GM12891 (cell line): Measurements from ENCODE around the gene TAS2R20.

Experiments
- DNase-seq: peaks from one replicate; pipeline ENCODE4 v3.0.0; 2011; ENCODE audit warnings: low spot score; ENCODE audit not compliant: insufficient read length
- FAIRE-seq: peaks from 2 replicates; lab custom pipeline; 2011; peaks lifted over from hg19 to GRCh38; lab: Jason Lieb, UNC
- PAX5 ChIP-seq: IDR thresholded peaks from 2 replicates; pipeline ENCODE4 v1.6.1; 2011; ENCODE audit warnings: low read length, moderate library complexity, mild to moderate bottlenecking; ENCODE audit not compliant: insufficient read depth, severe bottlenecking
- POLR2A ChIP-seq: IDR thresholded peaks from 2 replicates; pipeline ENCODE4 v1.6.1; 2011; ENCODE audit warnings: low read depth, low read length, control low read depth
- POLR2AphosphoS5 ChIP-seq: IDR thresholded peaks from 2 replicates; pipeline ENCODE4 v1.6.1; 2011; ENCODE audit warnings: low read depth, low read length, control low read depth
- POU2F2 ChIP-seq: IDR thresholded peaks from 2 replicates; pipeline ENCODE4 v1.6.1; 2011; ENCODE audit warnings: low read depth, mild to moderate bottlenecking, control low read depth, low read length, moderate library complexity
- SPI1 ChIP-seq: IDR thresholded peaks from 2 replicates; pipeline ENCODE4 v1.6.1; 2011; ENCODE audit warnings: low read depth, low read length, control low read depth
- TAF1 ChIP-seq: IDR thresholded peaks from 2 replicates; pipeline ENCODE4 v1.6.1; 2011; ENCODE audit warnings: low read depth, low read length, control low read depth

TAS2R20 gene

DNA sequence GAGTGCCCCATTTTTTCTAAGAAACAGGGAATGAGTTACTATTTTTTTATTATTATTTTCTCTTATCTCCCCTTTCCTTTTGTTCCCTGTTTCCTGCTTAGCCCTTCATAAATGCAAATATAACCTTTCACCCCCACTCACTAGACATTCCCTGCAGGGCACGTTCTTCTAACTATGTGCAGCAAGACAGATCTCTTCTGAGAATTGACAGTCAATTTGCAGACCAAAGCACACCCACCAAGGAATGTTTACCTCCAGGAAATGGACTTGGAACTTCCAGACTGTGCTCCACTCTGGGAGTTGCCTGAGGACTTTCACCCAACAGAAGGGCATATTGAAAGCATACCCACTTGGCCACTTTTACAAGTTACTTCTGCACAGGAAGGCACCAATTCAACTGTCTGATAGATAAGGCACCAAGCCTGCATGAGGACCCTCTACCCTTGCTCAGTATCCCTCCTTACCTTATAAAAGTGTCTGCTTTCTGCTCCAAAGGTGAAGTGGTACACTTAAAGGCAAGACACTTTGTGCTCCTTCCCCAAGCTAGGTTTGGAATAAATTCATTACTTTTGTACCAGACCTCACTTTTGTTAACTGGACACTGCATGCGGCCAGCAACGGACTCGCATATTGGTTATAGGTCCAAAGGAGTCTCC, 17.8 kb upstream of the TAS2R20 start:
- FAIRE-seq (no peak), DNase-seq (no peak)
- TF ChIP-seq POU2F2 (no peak), SPI1 (no peak), POLR2A (no peak), POLR2AphosphoS5 (no peak), TAF1 (no peak), PAX5 (no peak)

DNA sequence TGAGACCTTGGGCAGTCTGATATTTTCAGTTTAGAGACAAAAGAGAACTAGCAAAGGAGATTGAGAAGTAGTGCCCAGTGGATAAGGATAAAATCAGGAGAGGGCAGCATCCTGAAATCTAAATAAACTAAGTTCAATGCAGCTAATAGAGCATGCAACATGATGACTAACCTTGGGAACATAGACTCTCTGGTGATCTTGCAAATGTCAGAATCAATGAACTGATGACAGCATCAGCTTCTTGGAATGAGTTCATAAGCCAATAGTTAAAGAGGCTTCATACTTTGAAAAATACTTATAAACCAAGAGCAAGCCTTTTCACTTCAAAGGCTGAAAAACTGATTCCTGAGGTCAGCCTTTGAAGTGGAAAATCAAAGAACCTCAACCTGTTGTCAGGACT, 16.1 kb upstream of the TAS2R20 start:
- TF ChIP-seq TAF1: no peak
- no peak for TF ChIP-seq PAX5
- no peak for TF ChIP-seq POU2F2
- no peak for TF ChIP-seq POLR2AphosphoS5
- TF ChIP-seq SPI1: no peak
- no peak for TF ChIP-seq POLR2A
- no peak for FAIRE-seq
- DNase-seq: no peak

DNA sequence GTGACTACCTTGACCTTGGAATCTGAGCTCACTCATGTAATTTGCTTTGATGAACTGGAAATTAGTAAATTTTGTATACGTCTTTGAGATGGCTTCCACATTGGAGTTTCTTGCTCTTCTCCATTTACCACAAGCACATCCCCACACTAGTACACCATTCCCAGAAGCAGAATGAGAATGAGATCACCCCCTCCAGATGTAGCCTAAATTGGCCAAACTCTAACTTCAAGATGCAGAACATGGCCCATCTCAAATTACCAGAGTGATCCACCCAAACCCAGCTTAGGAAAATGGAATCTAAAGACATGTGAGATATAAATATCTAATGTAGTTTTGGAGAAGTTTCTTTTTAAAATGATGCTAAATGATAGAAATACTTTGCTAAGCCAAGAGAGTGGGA, 9.5 kb upstream of the TAS2R20 start:
- TF ChIP-seq PAX5 (no peak), TAF1 (no peak), POU2F2 (no peak), POLR2AphosphoS5 (no peak), POLR2A (no peak)
- DNase-seq (no peak), FAIRE-seq (no peak)

GRCh38 chr12:10994307-10994706, 3.8 kb downstream of the TAS2R20 start:
- TF ChIP-seq POU2F2 (no peak), SPI1 (no peak), TAF1 (no peak), POLR2AphosphoS5 (no peak), PAX5 (no peak), POLR2A (no peak)

DNA sequence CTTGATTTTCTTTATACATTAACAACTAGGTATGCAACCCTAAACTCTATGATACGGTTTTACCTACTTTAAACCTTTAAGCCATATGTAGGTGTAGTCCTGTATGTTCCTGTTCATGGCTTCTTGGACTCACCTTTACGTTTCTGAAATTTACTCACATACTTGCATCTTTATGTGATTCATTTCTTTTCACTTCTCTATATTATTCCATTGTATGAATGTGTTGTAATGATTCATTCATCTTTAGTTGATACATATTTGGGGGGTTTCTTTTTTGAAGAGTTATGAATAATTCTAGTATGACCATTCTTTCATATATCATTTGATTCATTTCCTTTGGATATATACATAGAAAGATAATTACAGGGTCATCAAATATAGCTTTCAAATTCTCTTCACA, 9.0 kb downstream of the TAS2R20 start:
- FAIRE-seq (no peak), DNase-seq (no peak)

More at GRCh38 chr12:10994307-10994706, 3.8 kb downstream of the TAS2R20 start:
- DNase-seq: no peak
- no peak for FAIRE-seq

DNA sequence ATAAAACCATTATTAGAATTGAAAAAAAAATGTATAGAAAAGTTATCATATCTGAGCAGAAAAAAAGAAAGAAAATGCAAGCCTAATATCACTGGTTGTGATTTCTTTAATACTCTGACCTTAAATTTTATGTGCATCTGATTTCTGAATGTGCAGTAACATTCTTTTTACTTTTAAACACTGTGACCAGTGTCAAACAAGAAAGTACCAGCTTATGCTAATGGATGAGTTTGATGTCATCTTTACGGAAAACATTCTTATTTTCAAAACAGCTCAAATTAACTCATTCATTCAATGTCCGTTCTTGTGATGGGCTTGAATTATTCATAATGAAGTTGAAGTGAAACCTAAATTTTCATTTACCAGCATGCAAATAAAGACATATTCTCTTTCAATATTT, 11.3 kb downstream of the TAS2R20 start, which contains the start of gene TAS2R50:
TSS of gene TAS2R50 (minus strand) at position 101 of the 400 bp plus-strand sequence. CDS start at position 49, 52 bp downstream.
- FAIRE-seq: no peak
- no peak for TF ChIP-seq POLR2AphosphoS5
- no peak for TF ChIP-seq SPI1
- no peak for TF ChIP-seq PAX5

More for the DNA sequence above, 9.0 kb downstream of the TAS2R20 start:
- no peak for TF ChIP-seq SPI1
- no peak for TF ChIP-seq TAF1
- no peak for TF ChIP-seq POLR2A
- no peak for TF ChIP-seq POU2F2
- TF ChIP-seq PAX5: no peak
- no peak for TF ChIP-seq POLR2AphosphoS5

DNA sequence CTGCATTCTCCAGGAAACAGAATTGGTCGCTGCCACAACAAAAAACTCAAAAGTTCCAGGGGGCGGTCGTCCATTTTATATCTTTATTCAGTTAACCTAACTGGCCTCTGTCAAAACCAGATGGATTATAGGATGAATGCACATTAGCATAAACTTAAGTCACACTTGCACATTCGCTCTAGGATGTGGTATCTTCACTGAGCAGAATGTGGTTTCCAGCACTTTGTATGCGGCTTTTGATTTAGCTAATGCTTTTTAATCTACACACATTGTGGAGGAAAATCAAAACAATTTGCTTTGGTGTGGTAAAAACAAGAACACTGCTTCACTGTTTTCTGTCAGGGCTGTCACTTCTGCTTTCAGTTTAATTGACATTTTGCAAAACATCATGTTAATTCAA, 15.9 kb downstream of the TAS2R20 start:
- TF ChIP-seq SPI1: peak; percentile 45; the same call in 1 of the 2 replicates
- TF ChIP-seq POLR2AphosphoS5: no peak
- DNase-seq (no peak), FAIRE-seq (no peak)

More for the DNA sequence above, 11.3 kb downstream of the TAS2R20 start, which contains the start of gene TAS2R50:
- DNase-seq: no peak

DNA sequence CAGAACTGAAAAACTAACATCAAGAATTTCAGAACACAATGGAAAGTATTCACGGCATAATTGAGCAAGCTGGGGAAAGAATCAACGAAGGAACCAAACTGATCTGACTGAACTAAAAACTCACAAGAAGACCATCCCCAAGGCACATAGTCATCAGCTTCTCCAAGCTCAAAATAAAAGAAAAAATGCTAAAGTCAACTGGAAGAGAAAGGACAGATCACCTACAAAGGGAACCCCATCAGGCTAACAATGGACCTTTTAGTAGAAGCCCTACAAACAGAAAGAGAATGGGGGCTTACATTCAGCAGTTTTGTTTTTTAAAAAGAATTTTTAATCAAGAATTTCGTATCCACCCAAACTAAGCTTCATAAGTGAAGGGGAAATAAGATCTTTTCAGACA, 23.1 kb downstream of the TAS2R20 start:
- no peak for FAIRE-seq

DNA sequence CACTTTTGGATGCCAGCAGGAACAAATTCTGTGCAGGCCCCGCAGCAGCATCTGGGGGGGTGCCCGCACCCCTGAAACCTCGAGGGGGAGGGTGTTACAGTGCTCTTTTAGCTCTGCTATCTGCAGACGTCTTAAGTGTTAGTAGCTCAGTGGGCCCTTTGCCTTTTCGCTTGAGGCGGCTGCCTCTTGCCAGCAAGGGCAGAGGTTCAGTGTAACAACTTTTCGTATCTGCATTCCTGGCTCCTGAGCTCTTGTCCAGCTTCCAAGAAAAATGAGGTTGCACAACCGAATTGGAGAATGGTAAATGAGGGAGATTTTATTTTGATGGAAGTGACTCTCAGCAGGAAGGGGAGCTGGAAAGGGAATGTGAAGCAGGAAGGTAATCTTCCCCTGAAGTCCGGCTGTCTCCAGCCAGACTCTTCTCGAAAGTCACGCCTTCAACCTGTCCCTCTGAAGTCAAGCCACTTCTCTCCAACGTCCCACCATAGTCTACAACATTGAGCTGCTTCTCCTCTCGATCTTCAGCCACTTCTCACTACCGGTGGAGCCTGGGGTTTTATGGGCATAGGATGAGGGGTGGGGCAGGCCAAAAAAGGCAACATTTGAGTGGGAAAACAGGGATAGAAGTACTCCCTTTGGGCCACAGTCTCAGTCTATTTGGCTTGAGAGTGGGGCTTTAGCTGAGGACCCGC, 29.2 kb downstream of the TAS2R20 start:
- no peak for DNase-seq
- FAIRE-seq: no peak
- TF ChIP-seq POLR2AphosphoS5 (no peak), POLR2A (no peak), POU2F2 (no peak), PAX5 (no peak), SPI1 (no peak), TAF1 (no peak)

More for the DNA sequence above, 23.1 kb downstream of the TAS2R20 start:
- TF ChIP-seq POLR2A: no peak
- no peak for TF ChIP-seq TAF1
- TF ChIP-seq POLR2AphosphoS5: no peak
- no peak for TF ChIP-seq SPI1
- TF ChIP-seq PAX5: no peak
- TF ChIP-seq POU2F2: no peak
- no peak for DNase-seq

- DNase-seq (no peak), FAIRE-seq (no peak)
- no peak for TF ChIP-seq POLR2AphosphoS5
- TF ChIP-seq PAX5: no peak
- TF ChIP-seq SPI1: no peak
- TF ChIP-seq POU2F2: no peak
- TF ChIP-seq POLR2A: no peak
- TF ChIP-seq TAF1: no peak
Observed at GRCh38 chr12:10967409-10967808, 30.7 kb downstream of the TAS2R20 start.
